ENCODE data around the gene CCDC187. TPM values are rescaled to one million over a fixed set of nuclear protein-coding genes. Genes with fewer than 3 reads are reported as not detected.

Gene CCDC187
- total and polyA plus RNA-seq, 2 of the 8 experiments (the other 6 are each of a cell fraction or from before 2014, with no cell fraction given): 0.02 TPM; not detected in 1

DNA sequence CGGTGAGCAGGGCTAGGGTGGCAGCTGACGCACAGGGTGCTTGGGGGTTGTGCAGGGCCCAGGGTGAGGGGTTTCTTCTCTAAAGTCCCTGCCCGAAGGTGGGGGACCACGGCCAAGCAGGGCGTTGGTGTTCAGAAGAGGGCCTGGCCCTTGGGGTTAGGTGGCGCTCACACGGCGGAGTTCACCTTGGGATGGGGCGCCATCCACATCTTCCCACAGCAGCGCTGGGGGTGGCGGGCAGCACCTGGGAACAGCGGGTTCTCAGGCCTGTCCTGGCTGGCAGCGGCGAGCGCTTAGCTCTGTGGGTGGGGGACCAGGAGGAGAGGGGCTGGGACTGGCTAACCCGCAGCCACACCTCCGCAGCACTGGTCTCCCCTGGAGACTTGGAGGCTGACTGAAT, 29.6 kb upstream of the CCDC187 start (continued):
- TF ChIP-seq, protein P1, sequence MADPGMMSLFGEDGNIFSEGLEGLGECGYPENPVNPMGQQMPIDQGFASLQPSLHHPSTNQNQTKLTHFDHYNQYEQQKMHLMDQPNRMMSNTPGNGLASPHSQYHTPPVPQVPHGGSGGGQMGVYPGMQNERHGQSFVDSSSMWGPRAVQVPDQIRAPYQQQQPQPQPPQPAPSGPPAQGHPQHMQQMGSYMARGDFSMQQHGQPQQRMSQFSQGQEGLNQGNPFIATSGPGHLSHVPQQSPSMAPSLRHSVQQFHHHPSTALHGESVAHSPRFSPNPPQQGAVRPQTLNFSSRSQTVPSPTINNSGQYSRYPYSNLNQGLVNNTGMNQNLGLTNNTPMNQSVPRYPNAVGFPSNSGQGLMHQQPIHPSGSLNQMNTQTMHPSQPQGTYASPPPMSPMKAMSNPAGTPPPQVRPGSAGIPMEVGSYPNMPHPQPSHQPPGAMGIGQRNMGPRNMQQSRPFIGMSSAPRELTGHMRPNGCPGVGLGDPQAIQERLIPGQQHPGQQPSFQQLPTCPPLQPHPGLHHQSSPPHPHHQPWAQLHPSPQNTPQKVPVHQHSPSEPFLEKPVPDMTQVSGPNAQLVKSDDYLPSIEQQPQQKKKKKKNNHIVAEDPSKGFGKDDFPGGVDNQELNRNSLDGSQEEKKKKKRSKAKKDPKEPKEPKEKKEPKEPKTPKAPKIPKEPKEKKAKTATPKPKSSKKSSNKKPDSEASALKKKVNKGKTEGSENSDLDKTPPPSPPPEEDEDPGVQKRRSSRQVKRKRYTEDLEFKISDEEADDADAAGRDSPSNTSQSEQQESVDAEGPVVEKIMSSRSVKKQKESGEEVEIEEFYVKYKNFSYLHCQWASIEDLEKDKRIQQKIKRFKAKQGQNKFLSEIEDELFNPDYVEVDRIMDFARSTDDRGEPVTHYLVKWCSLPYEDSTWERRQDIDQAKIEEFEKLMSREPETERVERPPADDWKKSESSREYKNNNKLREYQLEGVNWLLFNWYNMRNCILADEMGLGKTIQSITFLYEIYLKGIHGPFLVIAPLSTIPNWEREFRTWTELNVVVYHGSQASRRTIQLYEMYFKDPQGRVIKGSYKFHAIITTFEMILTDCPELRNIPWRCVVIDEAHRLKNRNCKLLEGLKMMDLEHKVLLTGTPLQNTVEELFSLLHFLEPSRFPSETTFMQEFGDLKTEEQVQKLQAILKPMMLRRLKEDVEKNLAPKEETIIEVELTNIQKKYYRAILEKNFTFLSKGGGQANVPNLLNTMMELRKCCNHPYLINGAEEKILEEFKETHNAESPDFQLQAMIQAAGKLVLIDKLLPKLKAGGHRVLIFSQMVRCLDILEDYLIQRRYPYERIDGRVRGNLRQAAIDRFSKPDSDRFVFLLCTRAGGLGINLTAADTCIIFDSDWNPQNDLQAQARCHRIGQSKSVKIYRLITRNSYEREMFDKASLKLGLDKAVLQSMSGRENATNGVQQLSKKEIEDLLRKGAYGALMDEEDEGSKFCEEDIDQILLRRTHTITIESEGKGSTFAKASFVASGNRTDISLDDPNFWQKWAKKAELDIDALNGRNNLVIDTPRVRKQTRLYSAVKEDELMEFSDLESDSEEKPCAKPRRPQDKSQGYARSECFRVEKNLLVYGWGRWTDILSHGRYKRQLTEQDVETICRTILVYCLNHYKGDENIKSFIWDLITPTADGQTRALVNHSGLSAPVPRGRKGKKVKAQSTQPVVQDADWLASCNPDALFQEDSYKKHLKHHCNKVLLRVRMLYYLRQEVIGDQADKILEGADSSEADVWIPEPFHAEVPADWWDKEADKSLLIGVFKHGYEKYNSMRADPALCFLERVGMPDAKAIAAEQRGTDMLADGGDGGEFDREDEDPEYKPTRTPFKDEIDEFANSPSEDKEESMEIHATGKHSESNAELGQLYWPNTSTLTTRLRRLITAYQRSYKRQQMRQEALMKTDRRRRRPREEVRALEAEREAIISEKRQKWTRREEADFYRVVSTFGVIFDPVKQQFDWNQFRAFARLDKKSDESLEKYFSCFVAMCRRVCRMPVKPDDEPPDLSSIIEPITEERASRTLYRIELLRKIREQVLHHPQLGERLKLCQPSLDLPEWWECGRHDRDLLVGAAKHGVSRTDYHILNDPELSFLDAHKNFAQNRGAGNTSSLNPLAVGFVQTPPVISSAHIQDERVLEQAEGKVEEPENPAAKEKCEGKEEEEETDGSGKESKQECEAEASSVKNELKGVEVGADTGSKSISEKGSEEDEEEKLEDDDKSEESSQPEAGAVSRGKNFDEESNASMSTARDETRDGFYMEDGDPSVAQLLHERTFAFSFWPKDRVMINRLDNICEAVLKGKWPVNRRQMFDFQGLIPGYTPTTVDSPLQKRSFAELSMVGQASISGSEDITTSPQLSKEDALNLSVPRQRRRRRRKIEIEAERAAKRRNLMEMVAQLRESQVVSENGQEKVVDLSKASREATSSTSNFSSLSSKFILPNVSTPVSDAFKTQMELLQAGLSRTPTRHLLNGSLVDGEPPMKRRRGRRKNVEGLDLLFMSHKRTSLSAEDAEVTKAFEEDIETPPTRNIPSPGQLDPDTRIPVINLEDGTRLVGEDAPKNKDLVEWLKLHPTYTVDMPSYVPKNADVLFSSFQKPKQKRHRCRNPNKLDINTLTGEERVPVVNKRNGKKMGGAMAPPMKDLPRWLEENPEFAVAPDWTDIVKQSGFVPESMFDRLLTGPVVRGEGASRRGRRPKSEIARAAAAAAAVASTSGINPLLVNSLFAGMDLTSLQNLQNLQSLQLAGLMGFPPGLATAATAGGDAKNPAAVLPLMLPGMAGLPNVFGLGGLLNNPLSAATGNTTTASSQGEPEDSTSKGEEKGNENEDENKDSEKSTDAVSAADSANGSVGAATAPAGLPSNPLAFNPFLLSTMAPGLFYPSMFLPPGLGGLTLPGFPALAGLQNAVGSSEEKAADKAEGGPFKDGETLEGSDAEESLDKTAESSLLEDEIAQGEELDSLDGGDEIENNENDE (IDR thresholded peaks at IDR 0.05; ENCODE audit: insufficient replicate concordance, low read length): no peak
- no peak for TF ChIP-seq TCF12 (IDR thresholded peaks at IDR 0.05; ENCODE audit: low read depth, low read length)
- no peak for TF ChIP-seq PHF8 (conservative IDR thresholded peaks at IDR 0.05; ENCODE audit: low read depth, low read length)
- no peak for TF ChIP-seq SAP30 (IDR thresholded peaks at IDR 0.05; ENCODE audit: insufficient read depth, insufficient replicate concordance, low read length)
- no peak for TF ChIP-seq SIN3A (conservative IDR thresholded peaks at IDR 0.05 in 1 of 2, IDR thresholded peaks at IDR 0.05 in 1 of 2; ENCODE audit: low read depth in 1 of 2, low read length in 2 of 2)
- no peak for TF ChIP-seq CREB1 (IDR thresholded peaks at IDR 0.05)
- no peak for TF ChIP-seq ZNF274 (IDR thresholded peaks at IDR 0.05; ENCODE audit: borderline replicate concordance, extremely low read depth, low read length)
- TF ChIP-seq KDM5A (IDR thresholded peaks at IDR 0.05; ENCODE audit: low read length): no peak
- TF ChIP-seq, protein P2, sequence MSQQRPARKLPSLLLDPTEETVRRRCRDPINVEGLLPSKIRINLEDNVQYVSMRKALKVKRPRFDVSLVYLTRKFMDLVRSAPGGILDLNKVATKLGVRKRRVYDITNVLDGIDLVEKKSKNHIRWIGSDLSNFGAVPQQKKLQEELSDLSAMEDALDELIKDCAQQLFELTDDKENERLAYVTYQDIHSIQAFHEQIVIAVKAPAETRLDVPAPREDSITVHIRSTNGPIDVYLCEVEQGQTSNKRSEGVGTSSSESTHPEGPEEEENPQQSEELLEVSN (IDR thresholded peaks at IDR 0.05): no peak
- TF ChIP-seq SP2 (IDR thresholded peaks at IDR 0.05; ENCODE audit: low read length): no peak
